Measurements from ENCODE around the gene ZNG1B. TPM values are rescaled to one million over a fixed set of nuclear protein-coding genes. Genes with fewer than 3 reads are reported as not detected.
A peak's percentile ranks its signal among the peaks of the same experiment; 100 is the strongest.
"Not testable (repeated sequence)": the region's sequence is repeated elsewhere in the genome, so short reads cannot be mapped to it uniquely, and the experiment has no call there.

ZNG1B gene
- 25.6 and 26.4 TPM in 2 replicates for total RNA-seq

DNA sequence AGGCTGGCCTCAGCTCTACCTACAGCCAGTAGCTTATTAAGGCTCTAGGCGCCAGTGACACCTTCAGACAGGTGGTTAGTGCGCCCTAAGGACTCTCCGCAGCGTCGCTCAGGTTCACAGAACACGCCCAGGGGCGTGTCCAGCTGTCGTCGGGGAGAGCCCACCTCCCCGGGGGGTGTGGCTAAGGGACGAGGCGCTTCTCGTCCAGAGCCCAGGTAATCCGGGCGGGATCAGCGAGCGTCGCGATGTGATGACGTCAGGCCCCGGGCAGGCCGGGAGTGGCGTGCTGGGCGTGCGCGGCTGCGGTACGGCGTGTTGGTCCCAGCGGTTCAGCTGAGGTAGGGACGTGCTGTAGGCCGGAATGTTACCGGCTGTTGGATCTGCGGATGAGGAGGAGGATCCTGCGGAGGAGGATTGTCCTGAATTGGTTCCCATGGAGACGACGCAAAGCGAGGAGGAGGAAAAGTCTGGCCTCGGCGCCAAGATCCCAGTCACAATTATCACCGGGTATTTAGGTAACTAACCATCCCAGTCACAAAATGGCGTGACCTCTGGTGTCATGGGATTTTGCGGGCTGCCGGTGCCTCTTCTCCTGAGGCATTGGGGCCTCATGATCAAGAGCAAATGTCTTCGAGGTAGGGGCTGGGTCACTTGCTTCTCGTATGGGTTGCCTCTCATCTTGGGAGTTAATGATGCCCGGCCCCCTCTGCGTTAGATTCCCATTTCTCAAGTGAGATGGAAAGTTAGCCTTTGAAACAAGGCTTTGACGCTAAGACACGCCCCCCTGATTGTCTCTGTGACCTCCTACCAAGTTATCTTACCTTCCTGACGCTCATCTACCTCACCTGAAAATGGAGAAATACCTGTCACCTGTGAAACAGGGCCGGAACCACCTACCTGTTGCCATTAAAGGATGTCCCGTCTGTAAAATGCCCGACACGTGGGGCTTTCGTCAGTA is at the start of gene ZNG1B:
ZNG1B (plus strand) TSS at position 184 of the 958 bp plus-strand sequence; CDS start at position 362, 178 bp downstream.
- H3K79me2 ChIP-seq (ENCODE audit: insufficient read depth, low read length); H3K36me3 ChIP-seq (ENCODE audit: insufficient read depth, low read length); H4K20me1 ChIP-seq (ENCODE audit: insufficient read depth, low read length); H3K4me1 ChIP-seq (ENCODE audit: insufficient read depth, low read length); H3K27me3 ChIP-seq (ENCODE audit: insufficient read depth, low read length); H3K9me3 ChIP-seq (ENCODE audit: low read depth, low read length); DNase-seq (ENCODE audit: insufficient read length, low spot score, missing footprints): not testable (repeated sequence)
- peak within 1 kb of the TSS; percentile 63 for H2AFZ ChIP-seq (ENCODE audit: low read length)
- peak within 1 kb of the TSS; percentile 85 for H3K4me2 ChIP-seq (ENCODE audit: insufficient read depth, low read length)
- H3K27ac ChIP-seq (ENCODE audit: low read depth, low read length) = peak within 1 kb of the TSS; percentile 60
- peak within 1 kb of the TSS; percentile 72 for H3K4me3 ChIP-seq (ENCODE audit: insufficient read depth, low read length)

DNA sequence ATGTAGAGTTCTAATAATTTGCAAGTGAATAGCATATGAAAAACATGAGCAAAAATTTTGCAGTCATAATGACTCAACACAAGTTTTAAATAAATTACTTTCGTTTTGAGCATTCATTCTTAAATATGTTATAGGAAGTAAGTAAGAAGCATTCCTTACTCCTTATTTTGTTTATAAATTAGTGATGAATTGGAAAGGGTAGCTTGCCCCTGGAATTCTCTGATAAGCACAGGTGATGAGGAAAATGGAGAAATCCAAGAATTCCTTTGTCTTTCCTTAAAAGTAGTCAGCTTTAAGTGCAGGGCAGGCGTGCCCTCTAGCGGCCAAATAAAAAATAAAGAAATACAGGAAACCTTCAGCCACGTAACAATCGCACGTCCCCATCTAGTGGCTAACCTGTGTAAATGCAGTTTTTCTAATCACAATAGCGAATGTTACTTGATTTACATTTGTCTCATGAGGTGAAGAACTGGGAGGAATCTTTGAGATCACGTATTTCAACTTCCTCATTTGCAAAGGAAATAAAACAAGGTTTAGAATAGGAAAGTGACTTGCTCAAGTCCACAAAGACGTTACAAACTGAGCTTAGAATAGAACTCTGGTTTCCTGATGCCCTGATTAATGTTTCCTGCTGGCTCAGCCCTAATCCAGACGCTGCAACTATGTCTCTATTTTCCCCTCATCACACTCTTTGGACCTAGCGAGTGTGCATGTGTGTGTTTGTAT is 47.2 kb upstream of the ZNG1B start:
- H3K4me3 ChIP-seq (ENCODE audit: insufficient read depth, low read length) = peak overlapping the region; percentile 62
- H3K4me2 ChIP-seq (ENCODE audit: insufficient read depth, low read length) = peak overlapping the region; percentile 74
- DNase-seq (ENCODE audit: insufficient read length, low spot score, missing footprints) = peak; percentile 96
- H3K36me3 ChIP-seq (ENCODE audit: insufficient read depth, low read length) = no peaks in the 10 kb centered on the region
- H2AFZ ChIP-seq (ENCODE audit: low read length) = peak overlapping the region; percentile 45
- no peak overlapping the region for H3K27ac ChIP-seq (ENCODE audit: low read depth, low read length)
- peaks cover 4% of the 10 kb centered on the region for H3K27me3 ChIP-seq (ENCODE audit: insufficient read depth, low read length)
- H3K4me1 ChIP-seq (ENCODE audit: insufficient read depth, low read length) = no peaks in the 10 kb centered on the region
- H4K20me1 ChIP-seq (ENCODE audit: insufficient read depth, low read length) = no peaks in the 10 kb centered on the region
- H3K79me2 ChIP-seq (ENCODE audit: insufficient read depth, low read length) = no peaks in the 10 kb centered on the region
- no peaks in the 10 kb centered on the region for H3K9me3 ChIP-seq (ENCODE audit: low read depth, low read length)
- TF ChIP-seq, protein P1, sequence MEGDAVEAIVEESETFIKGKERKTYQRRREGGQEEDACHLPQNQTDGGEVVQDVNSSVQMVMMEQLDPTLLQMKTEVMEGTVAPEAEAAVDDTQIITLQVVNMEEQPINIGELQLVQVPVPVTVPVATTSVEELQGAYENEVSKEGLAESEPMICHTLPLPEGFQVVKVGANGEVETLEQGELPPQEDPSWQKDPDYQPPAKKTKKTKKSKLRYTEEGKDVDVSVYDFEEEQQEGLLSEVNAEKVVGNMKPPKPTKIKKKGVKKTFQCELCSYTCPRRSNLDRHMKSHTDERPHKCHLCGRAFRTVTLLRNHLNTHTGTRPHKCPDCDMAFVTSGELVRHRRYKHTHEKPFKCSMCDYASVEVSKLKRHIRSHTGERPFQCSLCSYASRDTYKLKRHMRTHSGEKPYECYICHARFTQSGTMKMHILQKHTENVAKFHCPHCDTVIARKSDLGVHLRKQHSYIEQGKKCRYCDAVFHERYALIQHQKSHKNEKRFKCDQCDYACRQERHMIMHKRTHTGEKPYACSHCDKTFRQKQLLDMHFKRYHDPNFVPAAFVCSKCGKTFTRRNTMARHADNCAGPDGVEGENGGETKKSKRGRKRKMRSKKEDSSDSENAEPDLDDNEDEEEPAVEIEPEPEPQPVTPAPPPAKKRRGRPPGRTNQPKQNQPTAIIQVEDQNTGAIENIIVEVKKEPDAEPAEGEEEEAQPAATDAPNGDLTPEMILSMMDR (IDR thresholded peaks at IDR 0.05; ENCODE audit: extremely low read depth, low read depth, low read length) = peak; percentile 96

- H3K27me3 ChIP-seq (ENCODE audit: insufficient read depth, low read length) = peaks cover 4% of the 10 kb centered on the region
- H3K4me2 ChIP-seq (ENCODE audit: insufficient read depth, low read length) = no peak overlapping the region
- no peak overlapping the region for H3K4me3 ChIP-seq (ENCODE audit: insufficient read depth, low read length)
- no peaks in the 10 kb centered on the region for H3K4me1 ChIP-seq (ENCODE audit: insufficient read depth, low read length)
- H3K27ac ChIP-seq (ENCODE audit: low read depth, low read length) = no peak overlapping the region
- DNase-seq (ENCODE audit: insufficient read length, low spot score, missing footprints) = no peak
- H3K9me3 ChIP-seq (ENCODE audit: low read depth, low read length) = no peaks in the 10 kb centered on the region
- no peaks in the 10 kb centered on the region for H3K79me2 ChIP-seq (ENCODE audit: insufficient read depth, low read length)
- TF ChIP-seq, protein P1 (IDR thresholded peaks at IDR 0.05; ENCODE audit: extremely low read depth, low read depth, low read length) = no peak
- no peaks in the 10 kb centered on the region for H3K36me3 ChIP-seq (ENCODE audit: insufficient read depth, low read length)
- H4K20me1 ChIP-seq (ENCODE audit: insufficient read depth, low read length) = no peaks in the 10 kb centered on the region
- no peak overlapping the region for H2AFZ ChIP-seq (ENCODE audit: low read length)
Measured at GRCh38 chr2:113391073-113391472, 46.4 kb upstream of the ZNG1B start.

DNA sequence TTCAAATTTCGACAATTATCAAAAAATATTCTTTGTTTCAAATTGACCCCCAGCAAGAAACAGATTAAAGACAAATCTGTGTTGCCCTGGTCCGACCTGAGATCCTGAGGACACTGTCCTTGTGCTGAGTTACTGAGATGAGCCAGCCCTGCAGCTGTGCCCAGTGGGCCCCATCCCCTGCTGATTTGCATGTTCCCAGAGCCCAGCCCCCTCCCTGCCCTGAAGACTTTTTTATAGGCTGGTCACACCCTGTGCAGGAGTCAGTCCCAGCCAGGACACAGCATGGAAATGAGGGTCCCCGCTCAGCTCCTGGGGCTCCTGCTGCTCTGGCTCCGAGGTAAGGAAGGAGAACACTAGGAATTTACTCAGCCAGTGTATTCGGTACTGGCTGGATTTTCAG is 31.4 kb upstream of the ZNG1B start:
- no peaks in the 10 kb centered on the region for H3K79me2 ChIP-seq (ENCODE audit: insufficient read depth, low read length)
- H3K4me2 ChIP-seq (ENCODE audit: insufficient read depth, low read length) = no peak overlapping the region
- peaks cover 24% of the 10 kb centered on the region for H3K27me3 ChIP-seq (ENCODE audit: insufficient read depth, low read length)
- DNase-seq (ENCODE audit: insufficient read length, low spot score, missing footprints) = no peak
- no peak overlapping the region for H2AFZ ChIP-seq (ENCODE audit: low read length)
- no peak overlapping the region for H3K27ac ChIP-seq (ENCODE audit: low read depth, low read length)
- H3K4me1 ChIP-seq (ENCODE audit: insufficient read depth, low read length) = no peaks in the 10 kb centered on the region
- no peaks in the 10 kb centered on the region for H3K36me3 ChIP-seq (ENCODE audit: insufficient read depth, low read length)
- TF ChIP-seq, protein P1 (IDR thresholded peaks at IDR 0.05; ENCODE audit: extremely low read depth, low read depth, low read length) = no peak
- no peak overlapping the region for H3K4me3 ChIP-seq (ENCODE audit: insufficient read depth, low read length)
- no peaks in the 10 kb centered on the region for H3K9me3 ChIP-seq (ENCODE audit: low read depth, low read length)
- H4K20me1 ChIP-seq (ENCODE audit: insufficient read depth, low read length) = no peaks in the 10 kb centered on the region

All from osteoblast (primary cell).